LNCAP (cell line): ENCODE data around the gene POFUT1.

Experiments used
- CTCF ChIP-seq: fragments of 450-650 bp; IDR thresholded peaks from 2 replicates; pipeline ENCODE4 v1.5.1; 2017; ENCODE audit warnings: mild to moderate bottlenecking

The POFUT1 gene

GRCh38 chr20:32230707-32231106 is 23.0 kb downstream of the POFUT1 start:
- TF ChIP-seq CTCF, result no peak

DNA sequence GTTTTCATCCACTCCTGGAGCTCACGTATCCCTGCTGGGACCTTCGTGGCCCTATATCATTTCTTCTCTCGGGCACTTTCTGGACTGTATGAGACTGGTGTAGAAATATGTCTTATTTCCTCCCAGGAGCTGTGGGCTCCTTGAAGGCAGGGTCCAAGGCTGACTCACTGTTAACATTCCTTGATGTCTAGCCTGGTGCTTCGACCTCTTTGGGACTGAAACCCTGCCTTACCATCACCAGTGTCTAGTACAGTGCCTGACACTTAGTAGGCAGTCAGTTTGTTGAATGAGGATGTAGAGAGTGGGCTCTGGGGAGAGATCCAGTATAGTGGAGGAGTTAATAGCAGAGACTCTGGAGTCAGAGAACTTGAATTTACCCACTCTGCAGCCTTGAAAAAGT is 23.6 kb downstream of the POFUT1 start:
- TF ChIP-seq CTCF, result no peak

DNA sequence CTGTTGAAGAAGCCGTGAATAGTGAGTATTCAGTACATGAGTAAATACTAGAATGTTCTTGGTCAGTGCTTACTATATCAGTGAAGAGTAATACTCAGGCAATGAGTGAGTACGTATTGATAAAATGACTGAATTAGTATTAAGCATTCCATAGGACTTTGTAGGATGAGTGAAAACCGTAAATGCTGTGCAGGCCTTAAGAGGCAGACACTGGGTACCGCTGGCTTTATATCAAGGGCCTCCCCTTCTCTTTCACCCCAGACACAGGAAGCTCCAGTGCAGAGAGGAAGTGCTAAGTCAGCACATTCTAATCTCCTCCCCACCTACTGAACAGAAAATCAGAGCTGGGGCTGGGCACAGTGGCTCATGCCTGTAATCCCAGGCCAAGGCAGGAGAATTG is 24.2 kb downstream of the POFUT1 start:
- no peak for TF ChIP-seq CTCF

GRCh38 chr20:32232326-32232886 is 24.7 kb downstream of the POFUT1 start:
- no peak for TF ChIP-seq CTCF

- TF ChIP-seq CTCF, result no peak
Observed at GRCh38 chr20:32233286-32233685, 25.6 kb downstream of the POFUT1 start.

DNA sequence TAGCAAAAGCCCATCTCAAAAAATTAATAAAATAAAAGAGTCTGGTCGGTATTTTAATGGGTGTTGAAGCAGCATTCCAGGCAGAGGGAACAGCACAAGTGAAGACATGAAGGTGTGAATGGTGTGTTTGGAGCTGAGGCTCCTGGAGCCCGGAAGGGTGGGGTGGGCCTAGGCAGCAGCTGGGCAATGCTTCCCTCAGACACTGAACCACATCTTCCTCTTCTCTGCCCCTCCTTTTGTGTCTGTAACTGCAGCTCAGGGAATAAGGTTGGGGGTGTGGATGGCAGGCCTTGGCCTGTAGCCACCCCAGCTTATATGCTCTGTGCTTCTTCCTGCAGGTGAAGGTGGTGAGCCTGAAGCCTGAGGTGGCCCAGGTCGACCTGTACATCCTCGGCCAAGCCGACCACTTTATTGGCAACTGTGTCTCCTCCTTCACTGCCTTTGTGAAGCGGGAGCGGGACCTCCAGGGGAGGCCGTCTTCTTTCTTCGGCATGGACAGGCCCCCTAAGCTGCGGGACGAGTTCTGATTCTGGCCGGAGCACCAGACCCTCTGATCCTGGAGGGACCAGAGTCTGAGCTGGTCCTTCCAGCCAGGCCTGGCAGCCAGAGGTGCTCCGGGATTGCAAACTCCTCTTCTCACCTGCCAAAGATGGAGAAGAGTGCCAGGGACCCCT is 26.6 kb downstream of the POFUT1 start:
- no peak for TF ChIP-seq CTCF

DNA sequence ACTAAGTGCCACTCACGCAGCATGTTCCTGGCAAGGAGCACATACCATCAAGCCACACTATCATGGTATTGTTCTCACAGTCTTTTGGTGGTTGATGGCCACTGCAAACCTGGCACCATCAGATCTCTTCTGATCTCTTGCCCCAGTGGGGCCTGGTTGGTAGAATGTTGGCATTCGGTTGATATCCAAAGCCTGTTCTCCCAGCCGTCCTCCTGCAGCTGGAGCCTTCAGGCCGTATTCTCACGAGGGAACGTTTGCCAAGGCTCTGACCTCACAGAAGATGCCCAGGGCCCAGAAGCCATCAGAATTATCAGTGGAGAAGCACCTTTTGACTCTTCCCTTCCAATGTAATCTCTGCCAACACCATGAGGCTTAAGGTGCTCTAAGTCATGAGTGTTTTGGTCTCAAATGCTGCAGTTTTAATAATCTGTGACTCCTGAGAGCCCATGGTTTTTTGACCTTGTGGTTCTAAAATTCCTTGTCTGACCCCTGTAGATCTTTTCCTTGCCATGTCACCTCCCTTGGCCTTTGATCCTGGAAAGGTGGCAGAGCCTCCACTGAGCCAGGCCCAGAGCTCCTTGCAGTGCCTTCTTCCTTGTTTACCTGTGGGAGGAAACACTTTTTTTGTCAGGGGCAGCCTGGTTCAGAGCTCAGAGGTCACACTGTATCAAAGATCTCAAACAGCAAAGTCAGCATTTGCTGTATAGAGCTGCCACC is 27.8 kb downstream of the POFUT1 start:
- no peak for TF ChIP-seq CTCF
